ENCODE results near the gene USP30. TPM values are rescaled to one million over a fixed set of nuclear protein-coding genes. Genes with fewer than 3 reads are reported as not detected.

The USP30 gene
- total and polyA plus RNA-seq, 9 of the 15 experiments (the other 6 are each of a cell fraction or from before 2014, with no cell fraction given): 1.4 to 15.2 (median 7.0) TPM

DNA sequence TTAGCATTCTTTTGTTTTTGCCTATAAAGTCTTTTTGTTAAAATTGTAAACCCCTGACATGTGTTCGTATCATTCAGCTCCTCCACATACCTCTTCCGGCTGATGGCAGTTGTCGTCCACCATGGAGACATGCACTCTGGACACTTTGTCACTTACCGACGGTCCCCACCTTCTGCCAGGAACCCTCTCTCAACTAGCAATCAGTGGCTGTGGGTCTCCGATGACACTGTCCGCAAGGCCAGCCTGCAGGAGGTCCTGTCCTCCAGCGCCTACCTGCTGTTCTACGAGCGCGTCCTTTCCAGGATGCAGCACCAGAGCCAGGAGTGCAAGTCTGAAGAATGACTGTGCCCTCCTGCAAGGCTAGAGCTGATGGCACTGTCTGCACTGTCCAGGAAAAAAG lies 33.2 kb downstream of the USP30 start:
- H3K9ac ChIP-seq (ENCODE audit: insufficient read depth in 1 of 2, low read depth in 2 of 2, low read length in 2 of 2): peak overlapping the region in 1 of 2 experiments; percentile 61; a peak in 1 of 4 replicates
- no peaks in the 10 kb centered on the region for H3K27me3 ChIP-seq (ENCODE audit: control insufficient read depth in 2 of 2, insufficient read depth in 2 of 2, low read length in 2 of 2)
- CTCF ChIA-PET (ENCODE audit: low intra/inter-chr PET ratio): no interaction called here
- POLR2A ChIA-PET: interaction anchor here (0.6 to 1.4 kb wide), 3 partner anchors 24 to 444 kb away, joined by 3 to 5 read pairs (median 4); no protein-coding TSS in a partner anchor
- H3K79me2 ChIP-seq (ENCODE audit: control insufficient read depth, insufficient read depth, low read length): peaks cover 3% of the 10 kb centered on the region; the same call in 1 of the 3 replicates
- no peak overlapping the region for H3K4me2 ChIP-seq (ENCODE audit: insufficient read depth, low read length)
- H3K9me3 ChIP-seq (replicated peaks; ENCODE audit: control insufficient read depth, insufficient read depth, low read depth, low read length): no peaks in the 10 kb centered on the region; the same call in 1 of the 2 replicates
- peaks cover 61% of the 10 kb centered on the region; the same call in 2 of the 3 replicates for H3K36me3 ChIP-seq (ENCODE audit: control insufficient read depth, insufficient read depth, low read length)
- H2AFZ ChIP-seq (ENCODE audit: low read depth, low read length): no peak overlapping the region
- no peaks in the 10 kb centered on the region; a peak in 1 of 5 replicates for H3K4me1 ChIP-seq (replicated peaks in 1 of 2; ENCODE audit: control insufficient read depth in 2 of 2, insufficient read depth in 2 of 2, low read length in 2 of 2)
- in situ Hi-C loops (cut with MboI) (no loop called here), intact Hi-C loops (cut with micrococcal nuclease) (no loop called here)
- FAIRE-seq (no peak), DNase-seq (ENCODE audit: extremely low read depth in 1 of 4, low spot score in 3 of 4) (no peak), ATAC-seq (no peak)
- no peak overlapping the region for H3K4me3 ChIP-seq
- no peak overlapping the region for H3K27ac ChIP-seq (ENCODE audit: extremely low read depth, low read depth, low read length)
- no peak for TF ChIP-seq CEBPB (tag; IDR thresholded peaks at IDR 0.05)
- TF ChIP-seq RBM34 (IDR thresholded peaks at IDR 0.05; ENCODE audit: borderline replicate concordance, insufficient read depth, low read length): no peak
- TF ChIP-seq SREBF1 (IDR thresholded peaks at IDR 0.05; ENCODE audit: borderline replicate concordance, low read depth, low read length): no peak
- TF ChIP-seq EP300 (IDR thresholded peaks at IDR 0.05; ENCODE audit: low read length): no peak
- TF ChIP-seq, protein P1, sequence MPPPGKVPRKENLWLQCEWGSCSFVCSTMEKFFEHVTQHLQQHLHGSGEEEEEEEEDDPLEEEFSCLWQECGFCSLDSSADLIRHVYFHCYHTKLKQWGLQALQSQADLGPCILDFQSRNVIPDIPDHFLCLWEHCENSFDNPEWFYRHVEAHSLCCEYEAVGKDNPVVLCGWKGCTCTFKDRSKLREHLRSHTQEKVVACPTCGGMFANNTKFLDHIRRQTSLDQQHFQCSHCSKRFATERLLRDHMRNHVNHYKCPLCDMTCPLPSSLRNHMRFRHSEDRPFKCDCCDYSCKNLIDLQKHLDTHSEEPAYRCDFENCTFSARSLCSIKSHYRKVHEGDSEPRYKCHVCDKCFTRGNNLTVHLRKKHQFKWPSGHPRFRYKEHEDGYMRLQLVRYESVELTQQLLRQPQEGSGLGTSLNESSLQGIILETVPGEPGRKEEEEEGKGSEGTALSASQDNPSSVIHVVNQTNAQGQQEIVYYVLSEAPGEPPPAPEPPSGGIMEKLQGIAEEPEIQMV (tag; conservative IDR thresholded peaks at IDR 0.05; ENCODE audit: low read depth): no peak
- TF ChIP-seq, protein P2, sequence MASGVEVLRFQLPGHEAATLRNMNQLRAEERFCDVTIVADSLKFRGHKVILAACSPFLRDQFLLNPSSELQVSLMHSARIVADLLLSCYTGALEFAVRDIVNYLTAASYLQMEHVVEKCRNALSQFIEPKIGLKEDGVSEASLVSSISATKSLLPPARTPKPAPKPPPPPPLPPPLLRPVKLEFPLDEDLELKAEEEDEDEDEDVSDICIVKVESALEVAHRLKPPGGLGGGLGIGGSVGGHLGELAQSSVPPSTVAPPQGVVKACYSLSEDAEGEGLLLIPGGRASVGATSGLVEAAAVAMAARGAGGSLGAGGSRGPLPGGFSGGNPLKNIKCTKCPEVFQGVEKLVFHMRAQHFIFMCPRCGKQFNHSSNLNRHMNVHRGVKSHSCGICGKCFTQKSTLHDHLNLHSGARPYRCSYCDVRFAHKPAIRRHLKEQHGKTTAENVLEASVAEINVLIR (CRISPR knock-in tag; IDR thresholded peaks at IDR 0.05): no peak
- TF ChIP-seq, protein P3, sequence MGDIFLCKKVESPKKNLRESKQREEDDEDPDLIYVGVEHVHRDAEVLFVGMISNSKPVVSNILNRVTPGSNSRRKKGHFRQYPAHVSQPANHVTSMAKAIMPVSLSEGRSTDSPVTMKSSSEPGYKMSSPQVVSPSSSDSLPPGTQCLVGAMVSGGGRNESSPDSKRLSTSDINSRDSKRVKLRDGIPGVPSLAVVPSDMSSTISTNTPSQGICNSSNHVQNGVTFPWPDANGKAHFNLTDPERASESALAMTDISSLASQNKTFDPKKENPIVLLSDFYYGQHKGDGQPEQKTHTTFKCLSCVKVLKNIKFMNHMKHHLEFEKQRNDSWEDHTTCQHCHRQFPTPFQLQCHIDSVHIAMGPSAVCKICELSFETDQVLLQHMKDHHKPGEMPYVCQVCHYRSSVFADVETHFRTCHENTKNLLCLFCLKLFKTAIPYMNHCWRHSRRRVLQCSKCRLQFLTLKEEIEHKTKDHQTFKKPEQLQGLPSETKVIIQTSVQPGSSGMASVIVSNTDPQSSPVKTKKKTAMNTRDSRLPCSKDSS (IDR thresholded peaks at IDR 0.05; ENCODE audit: low read depth, partially characterized antibody): no peak
- TF ChIP-seq MYBL2 (IDR thresholded peaks at IDR 0.05; ENCODE audit: low read depth): no peak
- no peak for TF ChIP-seq MYBL2 (CRISPR knock-in tag; IDR thresholded peaks at IDR 0.05; ENCODE audit: borderline replicate concordance)
- no peak for TF ChIP-seq ZNF224 (CRISPR knock-in tag; IDR thresholded peaks at IDR 0.05)
- no peak for TF ChIP-seq ZNF140 (CRISPR knock-in tag; IDR thresholded peaks at IDR 0.05)
- H4K20me1 ChIP-seq (replicated peaks; ENCODE audit: control insufficient read depth, insufficient read depth, low read length): no peaks in the 10 kb centered on the region
- 93% methylated on average over 11 of the region's 11 CpGs for WGBS (ENCODE audit: insufficient coverage, low coverage, missing lambda C conversion rate)
- H3K9me1 ChIP-seq (ENCODE audit: control insufficient read depth, insufficient read depth, low read length): no peaks in the 10 kb centered on the region
- no TSS peak for BruUV-seq (replicated peaks)

Measured in K562 (cell line).